NCI-H2227 (cell line): ENCODE results near the gene PHACTR3.

Experiments used
- DNase-seq: peaks from one replicate; lab custom pipeline; 2025; ENCODE audit not compliant: unreplicated experiment; lab: John Stamatoyannopoulos, UW

Gene PHACTR3

GRCh38 chr20:59668926-59669850 is 64.8 kb downstream of the PHACTR3 start:
- no peak for DNase-seq

GRCh38 chr20:59670786-59671492 is 66.6 kb downstream of the PHACTR3 start:
- DNase-seq: no peak

GRCh38 chr20:59671661-59672471 is 67.5 kb downstream of the PHACTR3 start:
- no peak for DNase-seq

GRCh38 chr20:59672576-59672975 is 68.2 kb downstream of the PHACTR3 start:
- no peak for DNase-seq

GRCh38 chr20:59673288-59673997 is 69.1 kb downstream of the PHACTR3 start:
- no peak for DNase-seq

- no peak for DNase-seq
These were observed 69.7 kb downstream of the PHACTR3 start for GRCh38 chr20:59673998-59674445.

GRCh38 chr20:59676126-59676850 is 71.9 kb downstream of the PHACTR3 start:
- no peak for DNase-seq

- no peak for DNase-seq
These were observed 72.5 kb downstream of the PHACTR3 start for GRCh38 chr20:59676851-59677182.

- no peak for DNase-seq
These were observed 73.2 kb downstream of the PHACTR3 start for GRCh38 chr20:59677586-59677985.

GRCh38 chr20:59678288-59678687 is 73.9 kb downstream of the PHACTR3 start:
- DNase-seq: peak; percentile 21

GRCh38 chr20:59678951-59679350 is 74.6 kb downstream of the PHACTR3 start:
- no peak for DNase-seq

GRCh38 chr20:59680148-59680650 is 75.9 kb downstream of the PHACTR3 start:
- DNase-seq: no peak

- no peak for DNase-seq
These were observed 76.5 kb downstream of the PHACTR3 start for GRCh38 chr20:59680852-59681251.

- no peak for DNase-seq
These were observed 78.3 kb downstream of the PHACTR3 start for GRCh38 chr20:59682603-59683002.

GRCh38 chr20:59683181-59683580 is 78.8 kb downstream of the PHACTR3 start:
- no peak for DNase-seq

- no peak for DNase-seq
These were observed 80.4 kb downstream of the PHACTR3 start for GRCh38 chr20:59684685-59685242.

GRCh38 chr20:59686404-59687346 is 82.3 kb downstream of the PHACTR3 start:
- DNase-seq: no peak

GRCh38 chr20:59688356-59688755 is 84.0 kb downstream of the PHACTR3 start:
- DNase-seq: no peak
